ENCODE results near the gene SYCE1L.
"Not testable (repeated sequence)": the region's sequence is repeated elsewhere in the genome, so short reads cannot be mapped to it uniquely, and the experiment has no call there.

SYCE1L gene

DNA sequence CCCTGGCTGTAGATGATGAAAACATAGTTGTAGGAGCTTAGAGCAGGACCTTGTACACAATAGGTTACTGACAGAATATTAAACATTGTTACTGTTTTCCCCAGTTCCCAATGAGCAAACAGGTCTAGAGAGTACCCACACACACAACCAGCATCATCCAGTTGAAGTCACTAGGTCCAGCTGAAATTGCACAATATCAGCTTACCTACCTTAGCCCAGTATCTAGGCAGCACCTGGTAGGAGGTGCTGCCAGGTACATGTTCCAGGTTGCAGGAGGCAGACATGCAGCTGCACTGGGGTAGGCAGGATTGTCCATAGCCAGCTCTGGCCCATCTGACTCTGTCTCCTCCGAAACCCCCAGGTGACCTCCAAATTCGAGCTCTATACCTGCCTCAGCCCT is 1.5 kb upstream of the SYCE1L start:
- DNase-seq (ENCODE audit: low read depth in 2 of 2) = no peak

DNA sequence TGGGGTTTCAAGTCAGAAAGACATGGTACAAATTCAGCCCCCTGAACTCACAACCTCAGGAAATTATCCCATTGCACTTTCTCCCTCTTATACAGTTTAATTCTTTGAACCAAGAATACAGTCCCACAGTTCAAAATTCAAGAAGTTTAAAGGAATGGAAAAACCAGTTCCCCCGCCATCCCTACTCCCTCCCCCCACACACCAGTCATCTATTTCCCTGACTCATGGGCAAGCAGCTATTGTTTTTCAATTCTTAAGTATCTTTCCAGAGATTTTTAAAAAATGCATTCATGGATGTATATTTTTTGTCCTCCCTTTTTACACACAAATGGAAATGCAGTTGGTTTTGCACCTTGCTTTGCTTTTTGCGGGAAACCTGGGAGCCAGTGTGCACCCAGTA is 7.3 kb downstream of the SYCE1L start:
- DNase-seq (ENCODE audit: low read depth in 2 of 2) = no peak

DNA sequence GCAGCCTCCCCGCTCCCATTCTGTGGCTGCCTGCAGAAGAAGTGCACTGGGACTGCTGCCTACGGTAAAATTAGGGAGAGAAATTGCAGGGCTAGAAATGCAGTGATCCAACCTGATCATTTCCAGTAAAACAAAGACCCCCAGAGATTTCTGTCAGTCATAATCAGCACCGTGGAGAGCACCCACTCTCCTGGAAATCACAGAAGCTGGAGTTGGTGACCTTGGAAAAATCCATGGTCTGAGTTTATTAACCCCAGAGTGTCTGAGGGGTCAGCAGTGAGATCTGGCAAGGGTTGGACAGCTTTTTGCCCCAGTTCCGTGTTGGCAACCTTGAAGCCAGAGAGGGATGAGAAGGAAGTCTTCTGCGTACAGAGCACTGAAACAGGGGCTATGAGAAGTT is 7.8 kb downstream of the SYCE1L start:
- no peak for DNase-seq (ENCODE audit: low read depth in 2 of 2)

DNA sequence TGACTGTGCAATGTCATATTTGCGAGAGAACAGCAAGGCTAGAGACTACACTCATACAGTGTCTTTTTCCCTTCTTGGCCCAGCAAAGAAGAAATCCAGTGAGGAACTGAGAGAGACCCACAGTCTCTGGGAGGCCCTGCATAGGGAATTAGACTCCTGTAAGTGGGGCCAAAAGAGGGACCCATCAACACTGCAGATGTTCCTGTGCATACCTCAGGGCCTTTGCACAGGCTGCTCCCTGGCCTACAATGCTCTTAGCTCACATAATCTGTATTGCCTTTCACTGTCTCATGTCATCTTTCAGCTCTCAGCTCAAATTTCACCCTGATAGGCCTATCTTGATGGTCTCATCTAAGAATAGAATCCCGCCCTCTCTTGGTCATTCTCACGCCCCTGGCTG is 9.2 kb downstream of the SYCE1L start:
- no peak for DNase-seq (ENCODE audit: low read depth in 2 of 2)

DNA sequence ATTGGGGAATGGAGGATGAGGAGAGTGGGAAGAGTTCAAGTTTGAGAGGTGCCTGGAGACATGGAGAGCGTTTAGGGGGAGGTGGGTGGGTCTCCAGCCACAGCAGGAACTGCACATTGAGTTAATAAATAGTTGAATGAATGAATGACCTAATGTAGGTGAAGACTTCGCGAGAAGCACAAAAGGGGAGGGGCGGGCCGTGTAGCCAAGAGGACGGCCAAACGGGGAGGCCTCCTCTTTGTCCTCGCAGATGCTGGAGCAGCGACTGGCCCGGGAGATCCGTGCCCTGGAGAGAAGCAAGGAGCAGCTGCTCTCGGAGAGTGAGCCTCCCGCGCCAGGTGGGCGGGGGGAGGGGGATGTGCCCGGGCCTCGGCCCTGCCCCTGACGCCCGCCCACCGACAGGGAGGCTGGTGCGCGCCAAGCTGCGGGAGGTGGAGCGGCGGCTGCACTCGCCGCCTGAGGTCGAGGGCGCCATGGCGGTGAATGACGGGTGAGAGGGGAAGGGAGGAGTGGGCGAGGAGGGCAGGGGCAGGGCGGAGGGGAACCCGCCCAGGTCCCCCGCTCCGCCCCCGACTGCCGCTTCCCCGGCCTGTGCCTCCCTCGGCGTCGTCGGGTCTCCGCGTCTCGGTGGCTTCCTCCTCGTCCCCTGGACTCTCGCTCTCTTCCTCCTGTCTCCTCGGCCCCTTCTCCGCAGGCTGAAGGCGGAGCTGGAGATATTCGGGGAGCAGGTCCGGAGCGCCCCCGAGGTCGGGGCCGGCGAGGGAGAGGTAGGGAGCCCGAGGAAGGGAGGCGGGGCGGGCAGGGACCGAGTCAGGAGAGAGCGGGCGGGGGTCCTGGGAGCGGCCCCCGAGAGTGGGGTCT is 12.9 kb downstream of the SYCE1L start:
- peak; percentile 23 to 55 for DNase-seq (ENCODE audit: low read depth in 2 of 2)

DNA sequence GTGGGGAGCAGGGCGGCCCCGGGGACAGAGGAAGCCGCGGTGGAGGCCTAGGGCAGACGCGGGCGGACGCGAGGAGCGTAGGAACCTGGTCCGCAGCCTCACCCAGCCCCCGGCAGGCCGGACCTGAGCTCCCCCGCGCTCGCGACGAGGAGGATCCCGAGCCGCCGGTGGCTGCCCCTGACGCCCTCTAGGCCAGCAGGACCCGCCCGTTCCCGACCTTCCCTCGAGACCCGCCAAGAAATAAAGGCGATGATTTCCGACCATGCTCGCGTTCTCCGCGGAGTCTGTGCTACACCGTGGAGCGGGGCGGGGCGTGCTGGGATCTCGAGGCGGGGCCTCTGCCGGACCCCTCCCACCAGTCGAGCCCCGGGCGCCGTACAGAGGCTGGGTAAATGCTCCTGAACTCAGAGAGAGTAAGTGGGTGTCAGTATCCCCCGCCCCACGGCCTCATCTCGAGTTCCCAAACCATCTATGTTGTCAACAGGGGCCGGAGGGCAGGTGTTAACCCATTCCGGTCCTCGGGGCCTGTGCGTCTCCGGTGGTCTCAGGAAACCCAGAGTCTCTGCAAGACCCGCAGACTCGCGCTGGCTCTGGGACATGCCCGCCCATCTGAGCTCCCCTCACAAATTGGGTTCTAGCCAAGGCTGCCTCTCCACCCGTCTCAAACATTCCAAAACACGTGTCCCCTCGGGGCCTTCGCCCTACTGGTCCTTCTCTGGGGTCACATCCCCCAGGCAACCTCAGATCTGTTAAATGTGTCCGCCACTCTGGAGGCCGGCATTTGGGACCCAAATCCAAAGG is 13.7 kb downstream of the SYCE1L start:
- DNase-seq (ENCODE audit: low read depth in 2 of 2) = peak; percentile 36 to 64

DNA sequence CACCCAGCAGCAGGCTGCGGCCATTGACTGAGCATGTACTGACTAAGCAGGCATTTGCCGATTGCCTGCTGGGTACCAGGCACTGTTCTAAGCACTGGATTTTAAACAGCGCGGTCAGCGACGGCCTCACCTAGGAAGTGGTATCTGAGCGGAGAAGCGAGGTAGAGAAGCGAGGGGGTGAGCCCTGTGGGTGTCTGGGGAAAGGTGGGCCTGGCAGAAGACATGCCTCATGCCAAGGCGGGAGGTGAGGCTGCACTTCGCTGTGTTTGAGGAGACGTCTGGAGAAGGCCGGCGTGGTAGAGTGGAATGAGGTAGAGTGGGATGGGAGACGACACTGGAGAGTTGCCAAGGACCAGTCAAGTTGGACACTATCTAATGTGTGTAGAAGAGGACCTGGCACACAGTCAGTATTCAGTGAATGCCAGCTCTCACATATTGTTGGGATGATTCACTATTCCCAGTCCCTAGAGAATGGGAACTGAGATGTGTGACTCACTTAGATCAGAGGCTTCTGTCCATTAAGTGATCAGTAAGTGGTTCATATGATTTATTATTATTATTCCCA is 14.4 kb downstream of the SYCE1L start:
- no peak for DNase-seq (ENCODE audit: low read depth in 2 of 2)

DNA sequence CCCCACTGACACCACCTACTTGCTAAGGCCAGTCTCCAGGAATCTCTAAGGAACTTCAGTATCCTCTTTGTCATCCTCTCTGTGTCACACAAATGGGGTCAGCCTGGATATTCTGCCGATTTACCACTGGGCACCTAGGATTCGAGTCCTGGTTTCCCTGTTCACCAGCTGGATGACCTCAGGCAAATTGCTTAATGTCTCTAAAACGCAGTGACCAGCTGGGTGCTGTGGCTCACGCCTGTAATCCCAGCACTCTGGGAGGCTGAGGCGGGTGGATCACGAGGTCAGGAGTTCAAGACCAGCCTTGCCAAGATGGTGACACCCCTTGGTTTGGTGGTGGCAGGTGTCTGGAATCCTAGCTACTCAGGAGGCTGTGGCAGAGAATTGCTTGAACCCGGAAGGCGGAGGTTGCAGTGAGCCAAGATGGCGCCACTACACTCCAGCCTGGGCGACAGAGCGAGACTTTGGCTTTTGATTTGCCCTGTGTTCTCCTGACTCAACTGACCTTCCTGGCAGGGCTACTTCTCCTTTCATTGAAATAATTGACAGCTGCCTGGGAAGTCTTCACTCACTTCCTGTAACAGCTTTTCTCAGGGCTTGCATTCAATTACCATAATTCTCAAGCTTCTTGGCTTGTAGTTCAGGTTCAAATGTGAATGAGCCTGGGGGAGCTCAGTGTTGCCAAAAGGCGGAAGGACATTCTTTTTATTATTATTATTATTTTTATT is 15.4 kb downstream of the SYCE1L start:
- DNase-seq (ENCODE audit: low read depth in 2 of 2) = no peak

DNA sequence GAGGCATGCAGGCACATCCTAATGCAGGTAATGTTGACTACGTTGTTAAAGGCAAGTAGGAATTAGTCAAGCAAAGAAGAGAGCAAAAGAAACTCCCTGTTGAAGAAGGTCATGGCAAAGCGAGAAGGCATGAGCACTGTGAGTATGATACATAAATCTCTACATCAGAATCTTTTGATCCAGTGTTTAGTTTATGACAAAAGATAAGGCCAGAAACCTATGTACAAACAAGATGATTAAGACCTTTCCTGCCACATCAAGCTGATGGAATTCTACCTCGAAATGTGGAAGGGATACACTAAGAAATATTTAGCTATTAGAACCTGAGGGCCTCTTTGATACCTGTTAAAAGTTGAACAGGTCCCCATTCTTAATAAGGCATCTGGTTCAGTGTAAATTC is 20.2 kb downstream of the SYCE1L start:
- no peak for DNase-seq (ENCODE audit: low read depth in 2 of 2)

DNA sequence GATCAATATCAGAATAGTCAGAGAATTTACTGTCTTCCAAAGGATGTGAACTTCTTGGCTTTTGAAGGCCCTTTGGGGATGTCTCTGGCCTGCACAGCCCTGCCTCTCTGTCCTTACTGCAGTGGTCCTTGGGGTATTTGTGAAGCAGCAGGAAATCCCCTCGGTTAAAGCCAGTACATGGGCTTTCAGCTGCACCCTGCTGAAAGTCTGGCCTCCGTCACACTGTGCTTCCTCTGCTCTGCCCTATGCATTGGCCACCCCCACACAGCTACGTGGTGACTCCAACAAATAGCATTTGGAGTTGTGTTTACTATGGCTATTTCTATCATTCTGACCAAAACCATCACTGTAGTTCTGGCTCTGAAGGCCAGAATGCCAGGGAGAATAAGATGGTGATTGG is 21.2 kb downstream of the SYCE1L start:
- DNase-seq (ENCODE audit: low read depth in 2 of 2) = no peak

DNA sequence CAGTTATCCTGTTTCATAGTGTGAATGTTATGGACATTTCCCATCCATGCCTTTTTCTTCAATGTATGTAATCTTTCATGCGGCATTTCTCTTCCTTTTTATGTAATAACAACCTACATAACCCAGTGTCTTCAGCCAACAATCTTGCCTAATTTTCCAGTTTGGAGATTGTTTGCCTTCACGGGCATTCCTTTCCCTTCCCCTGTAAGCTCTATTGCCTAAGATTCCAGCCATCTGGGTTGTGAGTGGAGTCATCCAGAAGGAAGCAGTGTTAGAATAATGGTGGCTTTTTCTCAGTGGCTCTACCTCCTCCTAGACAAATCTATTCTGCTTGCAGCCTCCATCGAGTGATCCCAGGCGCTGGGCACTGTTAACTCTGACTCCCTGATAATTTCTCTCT is 22.3 kb downstream of the SYCE1L start:
- no peak for DNase-seq (ENCODE audit: low read depth in 2 of 2)

DNA sequence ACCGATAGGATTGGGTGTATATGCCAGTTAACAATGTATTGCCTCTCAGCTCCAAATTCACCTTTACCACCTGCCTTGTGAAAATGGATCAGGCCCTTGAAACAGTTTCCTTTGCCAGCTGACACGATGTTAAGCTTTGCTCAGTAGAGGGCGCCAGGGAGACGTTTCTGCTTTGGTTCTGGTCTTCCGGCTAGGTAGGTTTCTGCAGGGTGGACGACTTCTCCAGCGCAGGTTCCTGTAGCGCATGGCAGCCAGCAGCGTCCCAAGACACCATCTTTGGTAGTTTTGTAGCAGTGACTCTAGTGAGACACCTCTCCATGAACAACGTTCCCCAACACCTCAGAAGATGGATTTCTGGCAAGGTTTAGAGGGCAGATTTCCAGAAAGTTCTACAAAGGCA is 24.0 kb downstream of the SYCE1L start:
- peak in 1 of 2 donors; percentile 7 for DNase-seq (ENCODE audit: low read depth in 2 of 2)

DNA sequence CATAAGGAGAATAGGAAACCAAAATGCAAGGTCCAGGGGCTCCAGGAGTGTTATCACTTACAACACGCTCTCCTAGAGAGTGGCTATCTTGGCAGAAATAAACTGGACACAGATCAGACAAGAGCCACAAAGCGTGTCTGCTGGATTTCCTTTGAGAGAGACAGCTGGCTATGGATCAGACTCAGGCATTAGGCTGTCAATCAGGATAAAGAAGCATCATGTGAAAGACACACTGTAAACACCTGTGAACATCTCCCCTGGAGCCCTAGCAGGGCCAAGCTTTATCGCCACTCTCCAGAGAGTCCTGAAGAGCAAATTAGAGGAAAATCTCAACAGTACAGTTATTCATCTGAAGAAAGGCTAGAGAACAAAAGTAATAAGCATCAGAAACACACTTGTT is 26.0 kb downstream of the SYCE1L start:
- DNase-seq (ENCODE audit: low read depth in 2 of 2) = no peak

DNA sequence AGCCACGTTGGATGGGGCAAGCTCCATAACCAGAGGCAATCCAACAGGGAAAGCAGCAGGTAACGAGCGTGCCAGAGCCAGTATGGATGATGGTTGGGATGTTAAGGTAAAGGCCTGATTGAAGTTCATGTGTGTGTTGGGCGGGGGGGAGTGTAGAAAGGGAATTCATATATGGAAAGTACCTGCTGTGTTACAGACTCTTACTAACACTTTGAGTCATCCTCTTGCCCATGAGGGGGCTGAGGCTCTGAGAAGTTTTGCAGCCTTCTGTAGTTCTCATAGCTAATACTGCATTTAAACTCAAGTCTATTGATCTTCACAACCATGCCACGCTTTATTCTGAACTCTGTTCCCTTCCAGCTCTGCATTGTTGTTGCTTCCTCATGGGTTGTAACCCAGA is 28.5 kb downstream of the SYCE1L start:
- no peak for DNase-seq (ENCODE audit: low read depth in 2 of 2)

DNA sequence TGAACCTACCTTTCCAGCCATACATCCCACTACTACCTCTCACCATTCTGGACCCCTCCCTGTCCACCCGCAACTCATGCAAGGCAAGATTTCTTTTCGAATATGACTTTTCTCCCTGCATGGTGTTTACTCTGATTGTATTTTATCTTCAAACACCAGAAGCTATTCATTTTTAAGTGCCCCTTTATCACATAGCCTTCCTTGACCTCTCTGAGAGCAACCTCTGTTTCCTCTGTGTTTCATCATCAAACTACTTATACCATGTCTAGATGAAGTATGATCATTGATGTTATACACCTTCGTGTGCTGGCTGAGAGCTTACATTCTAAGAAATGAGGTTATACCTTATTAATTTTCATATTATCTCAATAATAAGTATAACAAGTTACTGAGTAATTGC is 31.8 kb downstream of the SYCE1L start:
- no peak for DNase-seq (ENCODE audit: low read depth in 2 of 2)

DNA sequence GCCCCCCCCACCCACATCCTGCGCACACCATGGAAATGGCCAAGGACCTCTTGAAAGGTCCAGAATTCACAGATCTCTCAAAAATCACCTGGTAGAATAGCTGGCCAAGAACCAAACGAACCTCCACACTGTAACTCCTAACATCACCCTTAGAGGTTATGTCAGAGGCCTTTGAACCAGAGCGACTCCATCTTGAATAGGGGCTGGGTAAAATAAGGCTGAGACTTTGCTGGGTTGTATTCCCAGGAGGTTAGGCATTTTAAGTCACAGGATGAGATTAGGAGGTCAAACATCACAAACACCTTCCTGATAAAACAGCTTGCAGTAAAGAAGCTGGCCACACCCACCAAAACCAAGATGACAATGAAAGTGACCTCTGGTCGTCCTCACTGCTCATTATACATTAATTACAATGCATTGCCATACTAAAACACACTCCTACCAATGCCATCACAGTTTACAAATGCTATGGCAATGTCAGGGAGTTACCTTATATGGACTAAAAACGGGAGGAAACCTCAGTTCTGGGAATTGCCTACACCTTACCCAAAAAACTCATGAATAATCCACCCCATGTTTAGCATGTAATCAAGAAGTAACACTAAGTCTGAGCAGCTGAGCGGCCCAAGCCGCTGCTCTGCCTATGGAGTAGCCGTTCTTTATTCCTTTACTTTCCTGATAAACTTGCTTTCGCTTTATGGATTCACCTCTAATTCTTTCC is 34.8 kb downstream of the SYCE1L start:
- DNase-seq (ENCODE audit: low read depth in 2 of 2) = no peak

DNA sequence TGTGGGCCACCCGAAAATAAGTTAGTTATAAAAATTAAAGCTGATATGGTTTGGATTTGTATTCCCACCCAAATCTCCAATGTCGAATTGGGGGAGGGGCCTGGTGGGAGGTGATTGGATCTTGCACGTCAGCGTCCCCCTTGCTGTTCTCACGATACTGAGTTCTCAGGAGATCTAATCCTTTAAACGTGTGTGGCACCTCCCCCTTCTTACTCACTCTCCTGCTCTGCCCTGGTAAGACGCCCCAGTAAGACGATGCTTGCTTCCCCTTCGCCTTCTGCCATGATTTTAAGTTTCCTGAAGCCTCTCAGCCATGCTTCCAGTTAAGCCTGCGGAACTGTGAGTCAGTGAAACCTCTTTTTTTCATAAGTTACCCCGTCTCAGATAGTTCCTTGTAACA is 35.4 kb downstream of the SYCE1L start:
- no peak for DNase-seq (ENCODE audit: low read depth in 2 of 2)

DNA sequence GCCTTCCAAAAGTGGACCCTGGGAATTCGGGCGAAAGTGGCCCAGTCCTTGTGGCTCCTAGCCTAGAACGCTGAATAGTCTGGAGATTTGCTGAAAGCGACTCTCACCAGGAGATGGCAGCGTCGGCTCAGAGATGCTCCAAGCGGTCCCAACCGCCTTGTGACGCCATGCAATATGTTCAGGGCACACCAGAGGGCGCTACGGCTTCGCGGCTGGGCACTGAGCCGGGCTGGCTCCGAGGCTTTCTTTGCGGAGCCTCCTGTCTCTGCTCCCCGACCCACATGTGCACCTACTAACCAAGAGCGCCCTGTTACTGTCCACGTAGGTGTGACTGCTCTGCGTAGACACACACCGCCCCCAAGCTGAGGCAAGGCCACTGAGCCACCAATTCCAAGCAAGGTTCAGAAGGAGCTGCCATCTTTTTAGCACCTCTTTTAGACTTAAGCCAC is 36.9 kb downstream of the SYCE1L start:
- peak; percentile 72 to 79 for DNase-seq (ENCODE audit: low read depth in 2 of 2)

DNA sequence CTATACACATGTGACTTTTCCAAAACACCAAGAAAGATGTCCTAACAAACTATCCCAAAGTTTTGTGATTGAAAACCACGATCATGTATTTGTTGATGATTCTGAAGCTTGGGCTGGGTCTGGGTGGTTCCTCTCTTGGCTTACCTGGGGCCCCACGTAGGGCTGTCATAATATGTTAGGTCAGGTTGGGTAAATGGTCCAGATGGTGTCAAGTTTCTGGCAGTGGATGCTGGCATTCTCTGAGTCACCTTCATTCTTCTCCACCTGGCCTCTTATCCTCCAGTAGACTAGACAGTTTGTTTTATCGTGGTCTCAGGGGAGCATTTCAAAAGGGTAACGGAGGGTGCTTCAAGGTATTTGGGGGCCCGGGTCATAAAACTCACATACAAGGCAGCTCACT is 39.4 kb downstream of the SYCE1L start:
- DNase-seq (ENCODE audit: low read depth in 2 of 2) = no peak

DNA sequence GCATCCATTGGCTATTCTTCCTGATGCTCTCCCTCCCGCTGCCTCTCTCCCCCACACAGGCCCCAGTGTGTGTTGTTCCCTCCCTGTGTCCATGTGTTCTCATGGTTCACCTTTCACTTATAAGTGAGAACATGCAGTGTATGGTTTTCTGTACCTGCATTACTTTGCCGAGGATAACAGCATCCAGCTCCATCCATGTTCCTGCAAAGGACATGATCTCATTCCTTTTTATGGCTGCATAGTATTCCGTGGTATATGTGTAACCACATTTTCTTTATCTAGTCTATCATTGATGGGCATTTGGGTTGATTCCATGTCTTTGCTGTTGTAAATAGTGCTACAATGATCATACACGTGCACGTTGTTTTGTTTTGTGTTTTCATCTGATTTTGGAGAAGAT is 43.3 kb downstream of the SYCE1L start:
- DNase-seq (ENCODE audit: low read depth in 2 of 2) = not testable (repeated sequence)

DNA sequence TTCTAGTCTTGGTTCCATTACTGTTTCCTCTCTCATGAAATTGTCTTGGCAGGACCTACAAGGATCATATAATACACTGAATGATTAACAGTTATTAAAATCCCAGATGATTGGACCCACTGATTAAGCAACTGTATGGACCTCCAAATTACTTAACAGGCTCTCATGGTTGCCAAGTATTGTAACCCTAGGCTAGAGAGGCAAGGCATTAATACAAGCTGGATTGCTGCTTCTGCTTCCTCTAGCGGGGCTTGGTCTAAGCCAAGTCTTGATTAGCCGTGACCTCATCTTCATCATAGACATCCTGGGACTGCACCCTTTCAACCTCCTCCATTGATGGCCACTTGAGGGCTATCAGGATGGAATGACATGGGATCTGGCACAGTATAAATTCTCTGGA is 46.9 kb downstream of the SYCE1L start:
- DNase-seq (ENCODE audit: low read depth in 2 of 2) = no peak
